Right lung (tissue), 10 donors: ENCODE data around the gene L2HGDH. TPM values are rescaled to one million over a fixed set of nuclear protein-coding genes. Genes with fewer than 3 reads are reported as not detected.
"Not testable (repeated sequence)": the region's sequence is repeated elsewhere in the genome, so short reads cannot be mapped to it uniquely, and the experiment has no call there.

Source experiments
- DNase-seq, 2 donors: peaks; one replicate each; pipeline ENCODE4 v3.0.0-alpha.2; 2013
- long read RNA-seq, 8 donors: transcript quantifications; one replicate each; lab custom pipeline, GENCODE V29; 2026
- polyA plus RNA-seq, 5 donors: library from polyadenylated mRNA; unstranded; fragments of 120-200 nt; gene quantifications; one replicate each; pipeline versions ENCODE4 v1.2.1 to v1.2.3, GENCODE V29; 2013; ENCODE audit warnings: inconsistent platforms in 1 of 5, low replicate concordance in 1 of 5; ENCODE audit not compliant: insufficient read length in 5 of 5, insufficient read depth in 1 of 5

The L2HGDH gene
- polyA plus RNA-seq = 1 to 10 TPM; 4.2 to 7.0 (median 5.8) TPM
- long read RNA-seq, donor 1, partial matches to known transcripts = 0 of 1 reads
- long read RNA-seq, donor 1, other reads (novel, unspliced or antisense) = 0 of 1 reads
- long read RNA-seq, donor 2, partial matches to known transcripts = 0 of 1 reads
- long read RNA-seq, donor 2, other reads (novel, unspliced or antisense) = 0 of 1 reads
- long read RNA-seq, donor 3 = 0 reads
- long read RNA-seq, donor 4, full-length matches to known transcripts = 1 of 13 reads
- long read RNA-seq, donor 4, partial matches to known transcripts = 7 of 13 reads
- long read RNA-seq, donor 4, other reads (novel, unspliced or antisense) = 5 of 13 reads
- long read RNA-seq, donor 5 = 0 reads
- long read RNA-seq, donor 6 = 0 reads
- long read RNA-seq, donor 7, partial matches to known transcripts = 22 of 22 reads
- long read RNA-seq, donor 7, other reads (novel, unspliced or antisense) = 0 of 22 reads
- long read RNA-seq, donor 8, full-length matches to known transcripts = 1 of 1 reads
- long read RNA-seq, donor 8, partial matches to known transcripts = 0 of 1 reads
- long read RNA-seq, donor 8, other reads (novel, unspliced or antisense) = 0 of 1 reads

- DNase-seq = peak; percentile 93 to 95
Measured at GRCh38 chr14:50311972-50312733, at the start of gene L2HGDH, which contains the start of gene DMAC2L. Gene L2HGDH (minus strand): TSS chr14:50312229. CDS start chr14:50312150, 79 bp downstream. Gene DMAC2L (plus strand): TSS chr14:50312324. CDS start chr14:50321488, 9,164 bp downstream.

DNA sequence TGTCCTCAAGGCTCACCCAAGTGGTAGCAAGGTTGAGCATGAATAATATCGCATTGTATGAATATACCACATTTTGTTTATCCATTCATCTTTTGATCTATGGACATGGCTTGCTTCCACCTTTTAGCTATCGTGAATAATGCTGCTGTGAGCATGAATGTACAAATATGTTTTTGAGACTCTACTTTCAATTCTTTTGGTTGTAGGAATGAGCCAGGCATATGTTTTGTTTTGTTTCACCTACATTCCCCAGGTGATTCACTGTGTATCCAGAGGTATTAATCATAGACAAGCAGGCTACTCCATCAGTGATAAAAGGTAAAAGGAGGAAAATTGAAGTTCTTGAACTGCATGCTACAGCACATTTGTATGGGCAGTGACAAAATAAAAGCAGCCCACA is 48.8 kb upstream of the L2HGDH start:
- no peak for DNase-seq

- DNase-seq = no peak
Measured at GRCh38 chr14:50360093-50360492, 48.1 kb upstream of the L2HGDH start.

DNA sequence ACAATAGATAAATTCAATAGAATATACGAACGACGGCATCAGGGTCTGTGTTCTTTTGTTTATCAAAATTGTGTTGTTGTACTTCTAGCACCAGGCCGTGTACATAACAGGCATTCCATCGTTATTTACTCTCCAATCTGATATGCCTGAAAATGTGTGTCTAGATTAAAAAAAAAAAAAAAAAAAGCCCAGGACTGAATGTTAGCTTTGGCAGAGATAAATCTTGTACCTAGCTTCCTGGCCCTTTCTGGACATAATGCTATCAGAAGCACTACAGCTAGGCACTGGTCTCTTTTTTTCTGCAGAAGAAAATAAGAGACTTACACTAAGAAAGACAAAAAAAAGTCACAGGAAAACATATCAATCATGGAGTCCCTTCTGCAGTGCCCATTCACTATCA is 47.6 kb upstream of the L2HGDH start:
- DNase-seq = no peak

DNA sequence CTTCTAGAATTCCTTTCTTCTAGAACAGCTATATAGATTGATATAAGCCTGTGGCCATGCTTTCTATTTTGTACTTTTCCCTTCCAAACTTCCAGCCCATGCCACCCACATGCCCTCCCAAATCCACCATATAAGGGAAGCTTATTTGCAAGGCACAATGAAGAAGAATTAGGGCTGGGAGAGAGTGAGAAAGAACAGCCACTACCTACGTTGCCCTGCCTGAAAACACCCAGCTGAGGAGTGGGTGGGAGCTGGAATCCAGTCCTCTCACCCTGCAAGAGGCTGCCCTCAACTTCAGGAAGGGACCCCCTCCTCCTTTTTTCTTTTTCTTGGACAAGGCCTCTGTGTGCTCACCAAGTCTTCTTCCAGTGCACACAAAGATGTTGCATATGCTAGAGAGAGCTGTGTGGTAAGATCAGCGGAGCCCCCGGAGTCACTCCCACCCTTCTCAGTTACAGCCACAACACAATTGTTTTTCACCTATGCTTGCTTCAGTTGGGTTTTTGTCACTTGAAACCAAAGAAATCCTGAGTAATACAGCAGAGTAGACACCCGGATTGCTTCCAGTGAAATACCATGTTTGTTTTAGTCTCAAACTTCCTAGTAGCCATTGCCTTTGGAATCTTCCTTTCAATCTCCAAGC is 45.8 kb upstream of the L2HGDH start:
- no peak for DNase-seq

DNA sequence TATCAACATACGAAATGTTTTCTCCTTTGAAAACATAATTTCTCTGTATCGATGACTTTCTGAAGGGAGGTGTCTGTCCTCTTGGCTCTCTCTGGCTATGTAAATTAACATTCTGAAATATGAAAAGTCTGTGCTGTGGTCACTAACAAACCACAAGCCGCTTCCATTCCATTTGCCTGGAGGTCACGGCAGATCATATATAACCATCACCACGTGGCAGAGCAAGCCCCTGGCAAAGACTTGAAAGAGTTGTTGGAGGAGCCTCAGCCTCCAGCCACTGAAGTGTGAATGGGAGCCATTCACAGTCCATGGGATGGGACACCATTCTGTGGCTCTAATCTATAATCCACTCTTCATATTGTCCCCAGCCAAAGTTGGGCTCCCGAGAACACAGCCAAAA is 45.1 kb upstream of the L2HGDH start:
- no peak for DNase-seq

GRCh38 chr14:50356283-50356682 is 44.3 kb upstream of the L2HGDH start:
- not testable (repeated sequence) for DNase-seq

DNA sequence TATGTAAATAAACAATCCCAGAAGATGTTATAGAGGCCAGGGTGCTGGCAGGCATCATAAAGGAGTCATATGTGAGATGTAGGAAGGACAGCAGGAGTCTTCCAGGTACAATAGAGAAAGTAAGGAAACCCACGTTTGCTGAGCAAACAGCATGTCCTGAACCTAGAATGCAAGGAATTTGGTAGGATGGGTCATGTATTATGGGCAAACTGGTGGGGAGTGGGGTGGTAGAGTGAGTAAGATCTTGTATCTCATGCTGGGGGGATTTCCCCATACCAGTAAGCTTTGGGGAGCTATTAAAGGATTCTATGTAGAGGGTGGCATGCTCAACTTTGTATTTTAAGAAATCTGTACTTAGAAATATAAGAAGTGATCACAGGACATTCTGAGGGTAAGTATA is 43.7 kb upstream of the L2HGDH start:
- no peak for DNase-seq

- DNase-seq = no peak
Measured at GRCh38 chr14:50354527-50354926, 42.5 kb upstream of the L2HGDH start.

- DNase-seq = no peak
Measured at GRCh38 chr14:50353126-50353525, 41.1 kb upstream of the L2HGDH start.

GRCh38 chr14:50352584-50352983 is 40.6 kb upstream of the L2HGDH start:
- DNase-seq = no peak

GRCh38 chr14:50350975-50351374 is 38.9 kb upstream of the L2HGDH start:
- no peak for DNase-seq

DNA sequence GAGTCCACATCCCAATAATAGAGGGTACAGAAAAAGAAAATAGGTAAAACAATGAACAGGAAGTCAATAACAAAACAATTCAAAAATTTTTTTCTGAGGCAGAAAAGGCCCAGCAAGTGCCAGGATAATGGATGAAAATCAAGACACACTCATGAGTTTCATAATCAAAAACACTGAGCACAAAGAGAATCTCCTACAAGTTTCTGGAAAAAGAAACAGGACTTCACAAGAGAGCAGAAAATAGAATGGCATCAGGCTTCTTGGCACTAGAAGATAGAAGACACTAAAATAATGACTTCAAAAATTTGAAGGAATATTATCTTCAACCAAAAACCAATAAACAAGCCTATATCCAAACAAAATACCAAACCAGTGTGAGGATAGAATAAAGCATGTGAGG is 36.9 kb upstream of the L2HGDH start:
- DNase-seq = no peak

DNA sequence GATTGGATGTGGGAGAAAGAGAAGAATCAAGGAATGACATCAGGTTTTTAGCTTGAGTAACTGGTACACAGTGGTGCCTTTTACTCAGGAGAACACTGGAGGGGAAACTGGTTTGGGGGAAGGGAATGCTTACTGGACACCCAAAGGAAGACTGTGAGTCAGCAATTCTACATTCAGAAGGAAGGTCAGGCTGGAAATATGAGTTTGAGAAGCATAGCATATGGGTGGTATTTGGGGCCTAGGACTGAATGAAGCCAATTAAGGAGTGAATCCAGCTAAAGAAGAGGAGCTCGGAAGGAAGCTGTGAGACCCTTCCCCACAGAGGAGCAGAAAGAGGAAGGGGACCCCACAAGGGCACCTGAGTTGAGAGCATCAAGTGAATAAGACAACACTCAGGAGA is 35.5 kb upstream of the L2HGDH start:
- no peak for DNase-seq

DNA sequence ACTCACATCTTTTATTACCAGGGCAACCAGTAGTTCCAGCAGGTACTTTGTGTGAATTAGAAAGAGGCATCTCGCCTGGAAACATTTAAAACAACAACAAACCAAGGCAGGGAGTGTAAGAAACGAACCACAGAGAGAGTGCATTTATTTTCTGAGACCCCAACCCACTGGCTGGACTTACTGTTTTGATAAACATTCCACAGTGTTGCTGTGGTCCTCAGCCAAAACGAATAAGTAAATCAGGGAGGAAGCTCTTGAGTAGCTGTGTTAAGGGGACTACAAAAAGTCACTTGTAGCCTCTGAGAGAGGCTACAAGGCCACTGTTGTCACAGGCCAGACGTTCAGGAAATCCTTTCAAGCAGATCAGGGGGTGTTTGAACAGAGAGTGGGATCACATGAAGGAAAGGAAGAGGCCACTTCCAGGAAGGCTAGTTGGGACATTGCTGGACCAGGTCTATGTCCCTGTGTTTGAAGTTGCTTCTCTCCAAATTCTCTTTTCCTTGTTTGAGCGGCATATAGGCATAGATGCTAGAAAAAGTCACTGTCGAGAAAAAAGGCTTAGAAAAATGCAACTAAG is 33.9 kb upstream of the L2HGDH start:
- DNase-seq = no peak

- no peak for DNase-seq
Measured at GRCh38 chr14:50344876-50345563, 33.0 kb upstream of the L2HGDH start.

DNA sequence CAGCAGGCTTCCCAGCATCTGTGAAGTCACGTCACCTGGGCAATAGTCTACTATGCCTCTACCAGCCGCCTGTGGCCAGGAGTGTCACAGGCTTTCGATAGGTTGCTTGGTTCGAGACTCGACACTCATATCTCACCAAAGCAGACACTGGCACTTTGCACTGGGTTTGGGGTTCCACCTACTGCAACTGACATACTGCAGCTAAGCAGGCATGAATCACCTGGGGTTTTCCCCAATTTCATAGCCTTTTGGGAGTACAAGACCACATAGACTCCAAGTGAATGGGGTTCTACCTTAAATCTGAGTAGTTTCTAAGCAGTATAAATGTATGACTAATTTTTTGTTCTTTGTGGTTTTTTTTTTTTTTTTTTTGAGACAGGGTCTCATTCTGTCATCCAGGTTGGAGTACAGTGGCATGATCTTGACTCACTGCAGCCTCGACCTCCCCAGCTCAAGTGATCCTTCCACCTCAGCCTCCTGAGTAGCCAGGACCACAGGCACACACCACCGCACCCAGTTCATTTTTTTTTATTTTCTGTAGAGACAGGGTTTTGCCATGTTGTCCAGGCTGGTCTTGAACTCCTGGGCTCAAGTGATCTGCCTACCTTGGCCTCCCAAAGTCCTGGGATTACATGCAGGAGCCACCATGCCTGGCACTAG is 32.2 kb upstream of the L2HGDH start:
- DNase-seq = no peak

- DNase-seq = no peak
Measured at GRCh38 chr14:50343434-50343833, 31.4 kb upstream of the L2HGDH start.

DNA sequence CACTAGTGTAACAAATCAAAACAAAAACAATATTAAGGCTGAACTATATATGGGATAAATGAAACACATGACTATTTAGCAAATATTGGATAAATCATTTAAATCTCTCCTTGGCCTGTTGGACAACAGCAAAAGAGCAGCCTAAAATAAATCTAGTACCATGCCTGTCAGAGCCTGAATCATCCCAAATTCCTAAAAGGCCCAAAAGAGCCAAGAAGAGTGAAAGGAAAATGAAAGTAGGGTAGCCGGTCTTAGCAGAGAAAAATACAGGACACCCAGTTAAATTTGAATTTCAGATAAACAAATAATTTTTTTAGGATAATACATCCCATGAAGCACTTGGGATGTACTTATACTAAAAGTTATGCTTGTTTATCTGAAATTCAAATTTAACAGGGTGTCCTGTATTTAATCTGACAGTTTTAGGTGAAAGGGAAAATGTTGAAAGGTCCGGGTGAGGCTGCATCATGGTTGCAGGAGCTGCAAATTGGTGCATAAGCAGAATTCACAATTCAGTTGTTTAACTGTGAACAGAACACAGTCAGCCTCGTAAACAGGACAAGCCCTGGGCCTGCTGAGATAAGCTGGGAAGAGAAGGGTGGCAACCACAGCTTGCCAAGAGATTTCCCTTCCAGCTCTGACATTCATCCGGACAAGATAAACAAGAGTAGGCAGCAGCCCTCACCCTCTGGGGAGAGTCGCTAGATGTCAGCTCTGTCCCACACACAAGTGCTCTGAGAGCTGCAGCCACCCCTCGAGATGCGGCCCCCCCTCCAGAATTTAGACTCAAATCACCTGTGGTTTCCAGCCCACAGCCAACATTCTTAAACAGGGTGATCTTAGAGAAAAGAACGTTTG is 30.4 kb upstream of the L2HGDH start:
- peak; percentile 58 to 63 for DNase-seq
